ENCODE data around the gene PNMT.

PNMT gene

GRCh38 chr17:39626171-39627046 is 41.8 kb upstream of the PNMT start, which contains the start of gene PPP1R1B:
Gene PPP1R1B, plus strand, starts transcription at chr17:39626952. Its CDS starts 441 bp downstream, at chr17:39627393.
- TF ChIP-seq Cebpa-rat (IDR thresholded peaks at IDR 0.05): no peak
- Histone ChIP-seq H3K36me3 (no peaks in the 10 kb centered on the region), H3K9me3 (no peaks in the 10 kb centered on the region), H3K4me3 (0 out of 2 replicates have a peak within 1 kb of the TSS, but pooled peaks have one; percentile 31), H3K27me3 (peaks cover 26% of the 10 kb centered on the region), H4K20me1 (no peaks in the 10 kb centered on the region), H3K9ac (no peak within 1 kb of the TSS), H3K4me1 (peaks cover 61% of the 10 kb centered on the region), H3K4me2 (peak within 1 kb of the TSS; percentile 71), H3K27ac (no peak within 1 kb of the TSS)

- H3K36me3 ChIP-seq: no peaks in the 10 kb centered on the region
- no peak overlapping the region for H3K27ac ChIP-seq
- no peak overlapping the region for H3K9ac ChIP-seq
- TF ChIP-seq Cebpa-rat (IDR thresholded peaks at IDR 0.05): no peak
- 0 out of 2 replicates have a peak overlapping the region, but pooled peaks have one; percentile 31 for H3K4me3 ChIP-seq
- H3K4me2 ChIP-seq: peak overlapping the region; percentile 59
- peaks cover 26% of the 10 kb centered on the region for H3K27me3 ChIP-seq
- peaks cover 62% of the 10 kb centered on the region for H3K4me1 ChIP-seq
- no peaks in the 10 kb centered on the region for H4K20me1 ChIP-seq
- H3K9me3 ChIP-seq: no peaks in the 10 kb centered on the region
Measured at GRCh38 chr17:39627047-39627711, 41.1 kb upstream of the PNMT start.

- H3K27me3 ChIP-seq: peaks cover 26% of the 10 kb centered on the region
- no peak for TF ChIP-seq Cebpa-rat (IDR thresholded peaks at IDR 0.05)
Measured at GRCh38 chr17:39627712-39628516, 40.3 kb upstream of the PNMT start.

GRCh38 chr17:39628655-39629493 is 39.4 kb upstream of the PNMT start:
- Histone ChIP-seq H3K4me3 (no peak overlapping the region), H3K27ac (no peak overlapping the region), H3K9ac (no peak overlapping the region), H4K20me1 (no peaks in the 10 kb centered on the region), H3K36me3 (no peaks in the 10 kb centered on the region), H3K4me1 (peaks cover 59% of the 10 kb centered on the region), H3K9me3 (no peaks in the 10 kb centered on the region), H3K27me3 (peaks cover 26% of the 10 kb centered on the region), H3K4me2 (peak overlapping the region; percentile 71)
- no peak for TF ChIP-seq Cebpa-rat (IDR thresholded peaks at IDR 0.05)

More at GRCh38 chr17:39627712-39628516, 40.3 kb upstream of the PNMT start:
- H3K4me2 ChIP-seq: peak overlapping the region; percentile 71
- H4K20me1 ChIP-seq: no peaks in the 10 kb centered on the region
- H3K4me3 ChIP-seq: no peak overlapping the region
- H3K9me3 ChIP-seq: no peaks in the 10 kb centered on the region
- no peaks in the 10 kb centered on the region for H3K36me3 ChIP-seq
- H3K9ac ChIP-seq: no peak overlapping the region
- no peak overlapping the region for H3K27ac ChIP-seq
- peaks cover 64% of the 10 kb centered on the region for H3K4me1 ChIP-seq

DNA sequence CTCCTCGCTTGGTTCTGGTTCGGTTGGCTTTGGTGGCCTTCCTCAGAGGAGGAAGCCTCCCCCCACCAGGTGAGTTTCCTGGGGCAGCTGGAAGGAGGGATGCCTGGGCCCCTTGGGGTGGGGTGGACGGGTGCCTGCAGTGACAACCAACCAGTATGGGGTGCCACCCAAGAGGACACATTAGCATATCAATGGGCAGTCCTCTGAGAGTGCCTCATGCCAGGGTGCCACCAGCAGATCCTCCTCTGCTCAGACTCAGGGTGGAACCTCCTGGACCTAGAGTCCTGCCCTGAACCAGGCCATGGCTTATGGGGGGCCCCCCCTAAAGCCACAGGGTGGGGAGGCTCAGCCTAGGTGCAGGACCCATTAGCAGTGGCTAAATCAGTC is 38.8 kb upstream of the PNMT start:
- Histone ChIP-seq H3K27me3 (peaks cover 26% of the 10 kb centered on the region), H3K9ac (no peak overlapping the region), H4K20me1 (no peaks in the 10 kb centered on the region), H3K4me3 (no peak overlapping the region), H3K4me2 (peak overlapping the region; percentile 71), H3K9me3 (no peaks in the 10 kb centered on the region), H3K36me3 (no peaks in the 10 kb centered on the region), H3K4me1 (peaks cover 63% of the 10 kb centered on the region), H3K27ac (no peak overlapping the region)
- no peak for TF ChIP-seq Cebpa-rat (IDR thresholded peaks at IDR 0.05)

GRCh38 chr17:39629898-39630297 is 38.4 kb upstream of the PNMT start:
- no peak for TF ChIP-seq Cebpa-rat (IDR thresholded peaks at IDR 0.05)
- H3K27me3 ChIP-seq: peaks cover 23% of the 10 kb centered on the region
- no peak overlapping the region for H3K4me3 ChIP-seq
- no peak overlapping the region for H3K27ac ChIP-seq
- no peaks in the 10 kb centered on the region for H3K36me3 ChIP-seq
- no peaks in the 10 kb centered on the region for H4K20me1 ChIP-seq
- H3K4me1 ChIP-seq: peaks cover 68% of the 10 kb centered on the region
- no peaks in the 10 kb centered on the region for H3K9me3 ChIP-seq
- no peak overlapping the region for H3K9ac ChIP-seq
- peak overlapping the region; percentile 71; the same call in 1 of the 2 replicates for H3K4me2 ChIP-seq

GRCh38 chr17:39631403-39631802 is 36.9 kb upstream of the PNMT start:
- H3K4me3 ChIP-seq: no peak overlapping the region
- H3K36me3 ChIP-seq: no peaks in the 10 kb centered on the region
- peak overlapping the region; percentile 45 for H3K4me2 ChIP-seq
- H3K4me1 ChIP-seq: peaks cover 83% of the 10 kb centered on the region
- no peak for TF ChIP-seq Cebpa-rat (IDR thresholded peaks at IDR 0.05)
- H3K9me3 ChIP-seq: no peaks in the 10 kb centered on the region
- H3K9ac ChIP-seq: no peak overlapping the region
- no peaks in the 10 kb centered on the region for H4K20me1 ChIP-seq
- H3K27me3 ChIP-seq: peaks cover 17% of the 10 kb centered on the region
- no peak overlapping the region for H3K27ac ChIP-seq

GRCh38 chr17:39632153-39632941 is 35.9 kb upstream of the PNMT start:
- H3K4me1 ChIP-seq: peaks cover 78% of the 10 kb centered on the region
- no peaks in the 10 kb centered on the region for H4K20me1 ChIP-seq
- no peak for TF ChIP-seq Cebpa-rat (IDR thresholded peaks at IDR 0.05)
- H3K9me3 ChIP-seq: no peaks in the 10 kb centered on the region
- H3K27me3 ChIP-seq: peaks cover 7% of the 10 kb centered on the region
- H3K27ac ChIP-seq: no peak overlapping the region
- H3K36me3 ChIP-seq: no peaks in the 10 kb centered on the region
- H3K4me2 ChIP-seq: peak overlapping the region; percentile 45
- no peak overlapping the region for H3K4me3 ChIP-seq
- 0 out of 2 replicates have a peak overlapping the region, but pooled peaks have one; percentile 49 for H3K9ac ChIP-seq
